Activated naive CD8-positive, alpha-beta T cell treated with anti-CD3 and anti-CD28 coated beads, Interleukin-2, amount 50 U/mL, for 16 hours (primary cell): Measurements from ENCODE around the gene CSTB.

Experiments used
- DNase-seq: peaks from one replicate; pipeline ENCODE4 v3.0.0-alpha.2; 2020; ENCODE audit warnings: low read depth, low spot score

Gene CSTB

GRCh38 chr21:43790010-43790524 lies 14.0 kb upstream of the CSTB start:
- no peak for DNase-seq

- peak; percentile 81 for DNase-seq
These were observed 13.3 kb upstream of the CSTB start, which contains the start of gene RRP1 for GRCh38 chr21:43789276-43790009. TSS of gene RRP1 (plus strand) at chr21:43789577. CDS start at chr21:43789630, 53 bp downstream.

- no peak for DNase-seq
These were observed 10.8 kb upstream of the CSTB start for GRCh38 chr21:43786807-43787440.

- DNase-seq = no peak
These were observed 10.2 kb upstream of the CSTB start for GRCh38 chr21:43786300-43786806.

- no peak for DNase-seq
These were observed 9.0 kb upstream of the CSTB start for GRCh38 chr21:43785134-43785533.

GRCh38 chr21:43783098-43783700 lies 7.1 kb upstream of the CSTB start:
- no peak for DNase-seq

GRCh38 chr21:43782431-43783097 lies 6.5 kb upstream of the CSTB start:
- no peak for DNase-seq

- DNase-seq = no peak
These were observed 5.7 kb upstream of the CSTB start for GRCh38 chr21:43781846-43782245.

GRCh38 chr21:43779660-43780059 lies 3.6 kb upstream of the CSTB start:
- DNase-seq = no peak

GRCh38 chr21:43778469-43779335 lies 2.6 kb upstream of the CSTB start:
- no peak for DNase-seq

GRCh38 chr21:43777953-43778352 lies 1.8 kb upstream of the CSTB start:
- no peak for DNase-seq

GRCh38 chr21:43775190-43775589 lies 918 bp downstream of the CSTB start:
- no peak for DNase-seq

- no peak for DNase-seq
These were observed 1.9 kb downstream of the CSTB start for GRCh38 chr21:43774163-43774562.

GRCh38 chr21:43772425-43772821 lies 3.7 kb downstream of the CSTB start:
- DNase-seq = no peak

- DNase-seq = no peak
These were observed 4.2 kb downstream of the CSTB start for GRCh38 chr21:43771698-43772424.

- DNase-seq = no peak
These were observed 4.9 kb downstream of the CSTB start for GRCh38 chr21:43771199-43771675.

- DNase-seq = no peak
These were observed 5.9 kb downstream of the CSTB start for GRCh38 chr21:43770066-43770655.

GRCh38 chr21:43769325-43769958 lies 6.7 kb downstream of the CSTB start:
- DNase-seq = no peak

- no peak for DNase-seq
These were observed 7.3 kb downstream of the CSTB start for GRCh38 chr21:43768868-43769167.
